HG02759 (cell line): ENCODE measurements around the gene SH3BP4.
"Not testable (repeated sequence)": the region's sequence is repeated elsewhere in the genome, so short reads cannot be mapped to it uniquely, and the experiment has no call there.

ENCODE experiments used
- ATAC-seq: cut with Tn5 transposase; IDR thresholded peaks from one replicate; pipeline ENCODE4 v1.9.1; 2021; ENCODE audit warnings: mild to moderate bottlenecking, moderate library complexity; ENCODE audit not compliant: unreplicated experiment

Gene SH3BP4

DNA sequence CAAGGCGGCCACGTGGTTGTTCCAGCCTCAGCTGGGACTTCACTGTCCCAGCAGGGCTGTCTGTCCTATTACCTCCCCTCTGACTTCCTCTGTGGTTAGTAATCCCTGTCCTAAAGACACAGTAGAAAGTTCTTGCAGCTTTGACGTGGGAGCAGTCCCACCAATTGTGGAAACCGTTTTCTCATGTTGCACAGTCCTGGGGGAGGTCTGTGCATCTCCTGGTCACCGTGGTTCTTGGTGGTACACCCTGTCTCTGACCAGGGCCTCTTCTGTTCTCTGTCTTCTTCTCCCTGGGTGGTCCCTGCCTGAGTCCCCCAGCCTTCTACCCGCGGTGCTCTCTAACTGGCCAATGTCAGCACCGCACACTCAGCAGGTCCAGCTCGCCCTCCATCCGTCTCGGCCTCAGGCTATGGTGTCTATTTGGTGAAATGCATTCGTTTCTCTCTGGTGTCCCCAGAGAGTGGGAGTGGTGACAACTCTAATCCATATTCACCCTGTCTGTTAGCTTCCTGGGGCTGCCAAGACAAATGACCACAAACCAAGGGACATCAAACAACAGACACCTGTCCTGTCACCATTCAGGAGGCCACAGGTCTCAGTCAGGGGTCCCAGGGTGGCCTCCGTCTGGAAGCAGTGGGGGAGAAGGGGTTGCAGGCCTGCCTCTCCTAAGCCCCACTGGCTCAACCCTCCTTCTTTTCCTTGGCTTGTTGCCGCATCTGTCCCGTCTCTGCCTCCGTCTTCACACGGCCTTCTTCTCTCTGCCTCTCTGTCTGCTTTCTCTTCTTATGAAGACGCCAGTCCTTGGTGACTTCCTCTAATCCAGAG is 99.8 kb downstream of the SH3BP4 start:
- no peak for ATAC-seq

DNA sequence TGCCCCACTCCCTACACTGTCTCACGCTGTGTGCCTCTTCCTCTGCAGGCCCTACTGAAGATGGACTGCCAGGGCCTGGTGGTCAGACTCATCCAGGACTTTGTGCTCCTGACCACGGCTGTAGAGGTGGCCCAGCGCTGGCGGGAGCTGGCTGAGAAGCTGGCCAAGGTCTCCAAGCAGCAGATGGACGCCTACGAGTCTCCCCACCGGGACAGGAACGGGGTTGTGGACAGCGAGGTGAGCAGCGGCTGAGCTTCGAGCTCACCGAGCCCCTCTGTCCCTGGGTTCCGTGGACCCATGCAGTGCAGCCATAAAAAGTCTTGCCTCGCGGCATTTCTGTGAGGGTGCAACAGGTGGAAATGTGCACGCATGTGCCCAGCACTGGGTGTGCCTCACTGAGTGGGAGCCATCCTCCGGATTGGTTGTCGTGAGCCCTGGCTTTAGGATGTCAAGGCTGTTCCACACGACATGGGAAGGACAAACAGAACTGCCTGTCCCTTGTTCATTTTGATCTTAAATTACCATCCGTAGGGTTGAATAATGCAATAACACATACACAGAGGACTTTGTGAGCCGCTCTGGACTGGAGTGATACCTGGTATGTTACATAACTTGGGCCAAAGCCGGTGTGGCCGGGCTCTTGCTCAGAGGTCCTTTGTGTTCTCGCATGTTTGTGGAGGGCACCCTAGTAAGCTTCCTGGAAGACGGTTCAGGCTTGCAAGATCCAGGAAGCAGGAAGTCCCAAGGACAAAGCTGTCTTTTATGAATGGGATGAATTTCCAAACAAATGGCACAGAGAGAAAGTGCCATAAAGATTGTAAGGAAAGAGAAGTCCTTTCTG is 100.9 kb downstream of the SH3BP4 start:
- no peak for ATAC-seq

DNA sequence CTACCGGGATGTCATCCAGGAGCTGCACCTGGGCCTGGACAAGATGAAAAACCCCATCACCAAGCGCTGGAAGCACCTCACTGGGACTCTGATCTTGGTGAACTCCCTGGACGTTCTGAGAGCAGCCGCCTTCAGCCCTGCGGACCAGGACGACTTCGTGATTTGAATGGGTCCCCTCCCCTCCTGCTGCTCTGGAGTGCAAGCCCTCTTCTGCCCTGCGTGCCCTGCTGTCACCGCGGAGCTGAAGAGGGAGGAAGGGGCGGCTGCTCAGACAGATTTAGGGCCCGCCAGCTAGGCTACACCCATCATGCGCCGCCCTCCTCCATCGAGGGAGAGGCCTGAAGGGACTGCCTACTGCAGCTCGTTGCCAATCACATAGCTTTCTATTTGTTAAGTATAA is 101.8 kb downstream of the SH3BP4 start:
- ATAC-seq, result no peak

DNA sequence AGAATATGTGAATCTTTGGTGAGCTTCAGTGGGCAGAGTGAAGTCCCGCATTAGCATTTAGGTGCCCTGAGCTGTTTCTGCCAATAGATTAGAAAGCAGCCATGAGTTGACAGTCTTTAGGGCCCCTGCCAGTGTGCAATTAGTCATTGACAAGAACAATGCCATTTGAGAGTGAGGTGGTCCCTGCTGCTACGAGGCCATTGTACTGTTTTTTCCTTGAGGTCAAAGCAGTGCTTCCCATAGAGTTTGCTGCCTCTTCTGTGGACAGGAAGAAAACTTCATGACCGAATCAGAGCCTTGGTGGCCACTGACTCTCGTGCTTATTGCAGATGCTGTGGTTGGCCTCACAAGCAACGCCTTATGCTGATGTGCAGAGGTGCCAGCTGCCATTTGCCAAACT is 102.7 kb downstream of the SH3BP4 start:
- ATAC-seq, result no peak

DNA sequence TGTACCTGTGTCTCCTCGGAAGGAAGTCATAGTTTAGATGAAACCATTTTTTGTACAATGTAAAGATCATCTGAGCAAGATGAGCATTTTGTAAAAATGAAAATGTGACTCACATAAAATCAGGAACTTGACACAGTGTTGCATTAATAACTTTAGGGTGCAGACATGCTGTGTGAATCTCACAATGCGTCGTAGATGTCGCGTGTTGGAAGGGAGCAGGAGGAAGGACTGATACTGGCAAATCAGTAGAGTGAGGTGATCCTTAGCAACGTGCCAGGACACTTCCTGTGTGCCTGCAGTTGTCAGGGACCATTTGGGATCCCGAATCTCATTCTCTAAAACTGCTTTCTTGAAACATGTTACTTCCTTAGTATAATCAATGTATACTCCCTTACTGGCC is 103.1 kb downstream of the SH3BP4 start:
- no peak for ATAC-seq

DNA sequence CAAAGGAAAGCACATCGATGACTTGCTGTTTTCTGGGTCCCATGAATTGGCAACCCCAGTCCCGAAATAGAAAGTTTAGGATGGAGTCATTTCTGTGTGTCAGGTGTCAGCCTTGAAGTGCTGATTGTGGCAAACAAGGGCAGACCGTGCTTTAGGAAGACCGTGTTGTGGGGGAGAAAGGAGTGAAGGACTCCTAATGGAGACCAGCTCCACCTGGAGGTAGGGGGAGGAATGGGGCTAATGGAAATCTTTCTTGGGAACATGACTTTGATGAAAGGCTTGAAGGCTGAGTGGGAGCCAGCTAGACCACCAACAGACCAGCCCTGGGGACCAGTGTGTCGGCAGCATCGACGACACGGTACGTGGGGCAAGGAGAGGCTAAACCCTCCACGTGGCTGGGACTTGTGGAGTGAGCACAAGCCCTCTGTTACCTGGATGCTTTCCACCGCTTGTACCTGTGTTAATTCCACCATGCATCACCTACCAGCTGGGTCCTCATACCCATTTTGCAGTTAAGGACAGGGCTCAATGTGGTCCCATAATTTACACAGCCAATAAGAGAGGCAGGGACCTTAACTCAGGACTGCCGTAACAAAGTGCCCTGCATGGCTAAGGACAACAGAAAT is 104.2 kb downstream of the SH3BP4 start:
- ATAC-seq, result no peak

DNA sequence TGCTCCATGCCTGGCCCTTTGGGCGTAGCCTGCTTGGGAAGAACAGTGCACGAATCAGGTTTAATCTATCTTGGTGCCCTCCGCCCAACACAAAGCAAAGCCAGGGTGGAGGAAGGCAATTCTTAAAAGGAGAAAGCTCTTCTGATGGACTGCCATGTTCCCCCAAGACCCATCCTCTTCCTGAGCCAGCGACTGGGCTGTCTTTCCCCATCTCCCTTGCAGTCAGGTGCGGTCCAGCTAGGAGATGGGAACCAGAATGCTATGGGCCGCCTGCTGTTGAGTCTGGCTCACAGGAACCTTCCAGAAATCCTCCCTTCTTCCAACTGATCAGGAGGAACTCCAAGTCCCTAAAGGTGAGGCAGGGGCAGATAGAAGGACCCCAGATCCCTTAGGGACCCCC is 105.0 kb downstream of the SH3BP4 start:
- no peak for ATAC-seq

DNA sequence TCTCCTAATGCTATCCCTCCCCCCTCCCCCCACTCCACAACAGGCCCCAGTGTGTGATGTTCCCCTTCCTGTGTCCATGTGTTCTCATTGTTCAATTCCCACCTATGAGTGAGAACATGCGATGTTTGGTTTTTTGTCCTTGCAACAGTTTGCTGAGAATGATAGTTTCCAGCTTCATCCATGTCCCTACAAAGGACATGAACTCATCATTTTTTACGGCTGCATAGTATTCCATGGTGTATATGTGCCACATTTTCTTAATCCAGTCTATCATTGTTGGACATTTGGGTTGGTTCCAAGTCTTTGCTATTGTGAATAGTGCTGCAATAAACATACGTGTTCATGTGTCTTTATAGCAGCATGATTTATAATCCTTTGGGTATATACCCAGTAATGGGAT is 105.8 kb downstream of the SH3BP4 start:
- not testable (repeated sequence) for ATAC-seq

DNA sequence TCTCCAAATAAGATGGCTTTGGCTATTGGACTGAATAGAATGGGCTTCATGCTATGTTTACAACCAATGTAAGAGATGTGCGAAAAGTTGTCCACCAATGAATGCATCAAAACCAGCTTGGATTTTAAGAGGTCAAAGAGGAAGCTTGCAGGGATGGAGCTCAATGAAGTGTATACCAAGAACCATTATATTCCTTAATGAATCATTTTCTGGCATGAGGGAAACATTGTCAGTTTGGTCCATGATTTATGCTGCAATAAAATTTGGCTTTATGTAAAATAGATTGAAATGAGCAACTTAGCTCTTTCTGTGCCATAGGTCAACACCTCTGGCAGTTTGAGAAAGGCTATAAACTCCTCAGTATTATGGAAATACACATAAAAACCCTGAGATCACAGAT is 107.3 kb downstream of the SH3BP4 start:
- no peak for ATAC-seq

DNA sequence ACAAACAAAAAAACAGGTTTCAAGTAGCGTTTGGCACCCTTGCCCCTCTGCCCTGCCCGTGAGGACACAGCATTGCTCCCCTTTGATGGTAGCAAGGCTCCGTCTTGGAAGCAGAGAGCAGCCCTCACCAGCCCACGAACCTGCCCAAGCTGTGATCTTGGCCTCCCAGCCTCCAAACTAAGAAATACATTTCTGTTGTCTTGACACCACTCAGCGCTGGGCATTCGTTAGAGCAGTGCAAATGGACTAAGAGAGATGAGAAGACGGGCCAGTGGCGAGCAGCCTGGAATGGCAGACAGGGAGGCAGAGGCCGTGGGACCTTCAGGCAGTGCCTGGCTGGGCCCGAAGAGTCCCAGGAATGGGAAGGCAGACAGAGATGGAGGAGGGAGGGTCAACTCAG is 109.8 kb downstream of the SH3BP4 start:
- no peak for ATAC-seq

DNA sequence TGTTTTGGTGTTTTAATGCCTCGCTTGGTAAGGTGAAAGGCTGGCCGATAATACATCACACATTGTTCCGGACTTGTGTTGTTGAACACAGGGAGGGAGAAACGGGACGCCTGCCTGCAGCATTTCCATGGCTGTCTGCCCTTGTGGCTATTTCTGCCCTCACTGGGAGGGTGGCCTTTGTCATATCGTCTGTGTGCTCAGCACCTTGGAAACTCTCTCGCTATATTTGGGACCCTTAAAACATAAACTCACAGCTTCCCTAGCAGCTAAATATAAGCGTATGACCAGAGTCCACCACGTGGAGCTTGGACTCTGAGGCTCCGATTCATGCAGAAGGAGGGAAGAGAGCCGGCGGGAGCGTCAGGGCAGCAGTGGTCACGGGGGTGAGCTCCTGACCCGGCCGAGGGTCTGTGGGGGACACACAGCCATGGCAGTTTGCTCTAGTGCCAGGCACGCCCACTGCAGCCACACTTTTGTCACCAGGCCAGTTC is 111.7 kb downstream of the SH3BP4 start:
- ATAC-seq, result no peak

DNA sequence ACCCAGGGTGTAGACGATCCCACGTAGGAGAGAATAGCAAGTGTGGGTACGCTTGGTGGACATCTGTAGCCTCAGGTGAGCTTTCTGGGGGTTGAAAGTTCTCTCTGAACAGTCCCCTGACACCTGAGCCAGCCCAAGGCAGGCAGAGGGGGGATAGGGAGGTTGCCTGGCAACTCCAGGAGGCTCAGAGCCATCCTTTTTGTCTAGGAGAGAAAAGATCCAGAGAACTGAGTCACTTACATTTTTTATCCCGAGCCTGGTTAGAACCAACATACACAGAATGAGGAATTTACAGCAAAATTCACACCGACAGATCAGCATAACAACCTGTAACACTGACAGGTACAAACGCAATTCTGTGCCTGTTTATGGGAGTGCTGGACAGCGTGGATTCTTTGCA is 113.2 kb downstream of the SH3BP4 start:
- no peak for ATAC-seq

DNA sequence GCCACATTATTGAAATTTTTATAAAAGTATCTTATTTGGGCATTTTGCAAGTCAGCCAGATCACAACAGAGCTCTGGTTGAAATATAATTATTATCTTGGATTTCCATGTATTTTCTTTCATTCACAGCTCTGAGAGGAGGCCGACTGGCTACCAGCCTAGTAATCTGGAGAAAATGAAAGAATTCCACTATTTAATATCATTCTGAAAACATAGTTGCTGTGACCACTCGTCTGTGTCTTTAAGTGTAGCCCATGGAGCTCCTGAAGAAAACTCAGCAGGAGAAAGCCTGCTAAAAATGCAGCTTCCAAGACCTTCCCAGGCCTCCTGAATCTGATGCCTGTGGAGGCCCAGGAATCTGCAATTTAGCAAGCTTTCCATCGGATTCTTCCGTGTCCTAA is 114.7 kb downstream of the SH3BP4 start:
- ATAC-seq, result no peak

DNA sequence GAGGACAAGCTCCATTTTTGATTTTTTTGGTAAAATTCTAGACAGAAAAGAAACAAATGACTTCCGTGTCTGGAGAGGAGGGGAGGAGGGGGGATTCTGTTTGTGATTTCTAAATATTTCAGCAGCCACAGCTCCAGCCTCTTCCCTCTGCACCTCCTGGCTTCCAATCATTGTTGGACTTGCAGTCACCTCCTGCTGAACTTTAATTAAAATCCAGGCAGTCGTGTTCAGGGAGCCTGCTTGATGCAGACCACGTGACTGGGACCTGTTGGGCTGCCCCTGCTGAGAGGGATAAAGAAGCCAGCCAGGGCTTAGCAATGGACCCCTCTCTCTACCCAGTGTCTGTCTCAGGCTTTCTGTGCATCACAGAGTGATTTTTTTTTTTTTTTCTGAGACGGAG is 115.1 kb downstream of the SH3BP4 start:
- ATAC-seq, result no peak

DNA sequence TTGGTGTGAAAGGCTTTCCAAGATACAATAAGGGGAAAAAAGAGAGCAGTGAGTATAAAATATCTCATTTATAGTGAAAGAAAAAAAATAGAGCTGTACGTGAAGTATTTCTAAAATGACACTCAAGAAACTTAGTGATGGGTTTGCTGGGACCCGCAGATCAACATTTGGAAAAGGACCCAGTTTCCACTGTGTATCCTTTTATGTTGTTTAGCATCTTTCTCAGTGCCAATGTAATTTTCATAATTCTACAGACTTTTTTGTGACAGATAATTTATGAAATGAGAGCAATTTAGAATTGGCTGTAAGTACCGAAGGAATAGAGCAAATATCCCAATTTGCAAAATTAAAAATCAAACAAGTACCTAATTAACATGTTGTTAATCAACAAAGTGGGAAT is 116.9 kb downstream of the SH3BP4 start:
- ATAC-seq, result no peak

DNA sequence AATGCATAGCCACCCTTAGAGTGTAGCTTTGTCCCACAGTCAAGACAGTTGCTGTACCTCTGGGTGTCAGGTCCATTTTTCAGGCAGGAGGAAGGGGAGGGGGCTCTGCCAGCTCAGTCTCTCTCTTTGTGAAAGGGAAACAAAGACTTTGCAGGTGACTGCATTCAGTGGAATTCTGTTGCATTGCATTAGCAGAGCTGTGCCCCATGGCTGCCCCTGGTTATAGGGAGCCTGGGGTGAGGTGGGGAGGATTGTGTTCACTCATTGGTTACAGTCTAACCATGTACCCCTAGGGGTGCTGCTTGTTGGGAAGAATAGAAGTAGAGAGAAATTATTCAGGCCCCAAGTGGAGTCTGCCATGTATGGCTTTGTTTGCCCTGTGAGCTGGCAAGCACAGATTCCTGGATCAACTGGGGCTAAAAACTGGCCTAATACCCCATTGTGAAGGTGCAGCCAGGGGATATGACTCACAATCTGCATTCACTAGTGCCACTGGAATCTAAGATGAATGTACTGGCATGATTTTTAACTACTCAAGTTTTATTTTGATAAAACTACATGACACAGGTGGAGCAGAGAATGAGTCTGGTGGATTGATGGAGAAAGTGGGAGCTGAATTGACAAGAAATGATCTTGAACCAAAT is 118.4 kb downstream of the SH3BP4 start:
- no peak for ATAC-seq

DNA sequence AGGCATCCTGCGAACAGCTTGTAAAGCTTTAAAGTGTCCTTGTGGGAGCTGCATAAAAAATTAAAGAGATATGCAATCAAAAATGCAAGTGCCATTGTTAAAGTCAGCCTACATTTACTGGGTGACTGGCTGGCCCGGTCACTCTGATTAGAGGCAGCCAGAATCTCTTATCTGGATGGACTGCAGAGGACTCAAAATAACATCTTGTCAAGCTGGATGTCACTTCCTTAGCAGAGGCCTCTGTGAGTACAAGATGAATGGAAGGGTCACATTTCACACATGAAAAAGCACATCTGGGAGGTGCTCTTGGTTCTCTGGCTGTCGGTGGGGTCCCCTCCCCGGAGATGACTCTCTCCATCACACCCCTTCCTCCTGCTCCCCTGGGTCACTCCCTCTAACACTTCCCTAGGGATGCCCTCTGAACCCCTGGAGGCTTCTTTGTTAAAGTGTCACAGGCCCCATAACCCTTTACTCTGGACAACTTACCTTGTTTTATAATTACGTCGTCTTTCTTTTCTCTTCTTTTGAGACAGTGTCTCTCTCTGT is 122.1 kb downstream of the SH3BP4 start:
- ATAC-seq, result no peak

DNA sequence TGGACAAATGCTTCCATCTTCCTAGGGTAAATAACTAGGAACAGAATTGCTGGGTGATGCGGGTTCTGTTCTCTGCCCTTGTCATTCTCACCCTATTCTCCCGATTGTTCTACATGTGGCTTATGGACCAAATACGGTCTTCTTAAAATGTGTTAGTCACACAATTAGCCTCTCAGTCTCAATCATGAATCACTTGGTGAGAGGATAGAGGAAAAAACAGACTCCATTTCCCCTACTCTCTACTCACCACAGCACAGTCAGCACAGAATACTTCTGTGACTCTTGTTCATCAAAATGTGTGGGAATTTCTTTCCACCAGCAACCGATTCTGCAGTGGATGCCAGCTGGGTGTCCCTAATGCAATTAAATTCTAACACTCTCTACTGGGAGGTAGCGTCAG is 125.2 kb downstream of the SH3BP4 start:
- no peak for ATAC-seq

DNA sequence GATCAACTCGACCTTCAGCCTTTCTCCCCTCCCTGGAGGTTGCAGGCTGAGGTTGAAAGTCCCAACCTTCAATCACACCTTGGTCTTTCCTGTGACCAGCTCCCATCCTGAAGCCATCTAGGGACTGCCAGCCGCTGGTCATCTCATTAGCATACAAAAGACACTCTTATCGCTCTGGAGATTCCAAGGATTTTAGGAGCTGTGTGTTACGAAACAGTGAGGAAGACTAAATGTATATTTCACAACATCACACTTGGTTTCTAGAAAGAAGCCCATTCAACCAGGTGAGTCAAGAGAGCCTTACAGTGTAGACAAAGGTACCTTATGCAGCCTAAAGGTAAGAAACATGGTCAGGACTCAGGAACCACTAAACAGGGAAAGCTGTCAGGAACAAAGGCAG is 126.4 kb downstream of the SH3BP4 start:
- no peak for ATAC-seq

DNA sequence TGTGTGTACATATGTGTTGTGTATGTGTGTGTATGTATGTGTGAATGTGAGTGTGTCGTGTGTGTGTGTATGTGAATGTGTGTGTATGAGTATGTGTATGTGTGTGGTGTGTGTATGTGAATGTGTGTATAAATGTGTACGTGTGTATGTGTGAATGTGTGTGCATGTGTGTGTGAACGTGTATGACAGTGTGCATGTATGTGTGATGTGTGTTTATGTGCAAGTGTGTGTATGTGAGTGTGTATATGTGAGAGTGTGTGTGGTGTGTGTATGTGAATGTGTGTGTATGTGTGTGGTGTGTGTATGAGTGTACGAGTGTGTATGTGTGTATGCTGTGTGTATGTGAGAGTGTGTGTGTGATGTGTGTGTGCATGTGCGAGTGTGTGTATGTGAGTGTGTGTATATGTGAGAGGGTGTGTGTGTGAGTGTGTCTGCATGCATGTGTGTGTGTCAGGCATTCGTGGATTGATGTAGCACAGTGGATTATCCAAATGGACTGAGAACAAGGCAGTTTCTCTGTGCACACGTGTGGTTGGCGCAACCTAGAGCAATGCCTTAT is 127.2 kb downstream of the SH3BP4 start:
- no peak for ATAC-seq

DNA sequence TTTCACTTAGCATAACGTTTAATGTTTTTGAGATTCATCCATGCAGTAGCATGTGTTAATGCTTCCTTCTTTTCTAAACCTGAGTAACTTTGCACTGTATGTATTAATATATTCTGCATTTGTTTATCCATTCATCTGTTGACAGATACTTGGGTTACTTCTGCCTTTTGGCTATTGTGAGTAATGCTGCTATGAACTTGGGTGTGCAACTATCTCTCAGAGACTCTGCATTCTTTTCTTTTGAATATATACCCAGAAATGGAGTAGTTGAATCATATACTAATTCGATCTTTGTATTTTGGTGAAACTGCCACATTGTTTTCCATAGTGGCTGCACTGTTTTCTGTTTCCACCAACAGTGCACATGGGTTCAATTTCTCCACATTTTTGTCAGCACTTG is 128.3 kb downstream of the SH3BP4 start:
- ATAC-seq, result no peak
